Cardiac fibroblast (primary cell): ENCODE results near the gene NYAP2.

ENCODE experiments used
- DNase-seq, 2 donors: peaks; one replicate each; pipeline versions ENCODE4 v3.0.0 to v3.0.0-alpha.2; 2010; ENCODE audit warnings: low read depth in 2 of 2
- H3K4me3 ChIP-seq, 2 donors: replicated peaks in 1 of 2; 1 replicate in 1 of 2; 2 replicates in 1 of 2; pipeline ENCODE4 v1.5.1; 2011; ENCODE audit warnings: low read depth in 2 of 2, low read length in 2 of 2, mild to moderate bottlenecking in 2 of 2, moderate library complexity in 1 of 2
- TF ChIP-seq, protein P1 (sequence below): IDR thresholded peaks from one replicate; pipeline ENCODE4 v1.5.1; 2011; ENCODE audit warnings: low read depth, mild to moderate bottlenecking, low read length, inconsistent platforms

The NYAP2 gene

DNA sequence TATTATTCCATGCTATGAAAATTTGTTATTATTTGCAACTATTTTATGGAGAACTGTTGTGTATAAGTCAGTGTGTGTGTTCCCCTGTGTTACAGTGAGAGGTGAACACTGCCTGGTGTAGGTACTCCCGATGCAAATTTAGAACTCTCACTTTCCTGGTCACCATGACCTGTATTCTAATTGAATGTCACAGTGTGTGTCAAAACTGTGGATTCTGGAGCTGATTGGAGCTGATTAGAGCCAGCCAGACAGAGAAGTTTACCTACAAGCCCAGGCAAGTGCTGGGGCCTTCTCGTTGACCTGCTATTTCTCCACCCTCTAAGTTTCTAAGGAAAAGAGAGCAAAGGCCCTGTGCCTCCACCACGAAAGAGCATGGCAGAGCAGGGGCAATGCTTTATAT is 216.0 kb downstream of the NYAP2 start:
- no peak overlapping the region for H3K4me3 ChIP-seq
- no peak for DNase-seq
- TF ChIP-seq, protein P1, sequence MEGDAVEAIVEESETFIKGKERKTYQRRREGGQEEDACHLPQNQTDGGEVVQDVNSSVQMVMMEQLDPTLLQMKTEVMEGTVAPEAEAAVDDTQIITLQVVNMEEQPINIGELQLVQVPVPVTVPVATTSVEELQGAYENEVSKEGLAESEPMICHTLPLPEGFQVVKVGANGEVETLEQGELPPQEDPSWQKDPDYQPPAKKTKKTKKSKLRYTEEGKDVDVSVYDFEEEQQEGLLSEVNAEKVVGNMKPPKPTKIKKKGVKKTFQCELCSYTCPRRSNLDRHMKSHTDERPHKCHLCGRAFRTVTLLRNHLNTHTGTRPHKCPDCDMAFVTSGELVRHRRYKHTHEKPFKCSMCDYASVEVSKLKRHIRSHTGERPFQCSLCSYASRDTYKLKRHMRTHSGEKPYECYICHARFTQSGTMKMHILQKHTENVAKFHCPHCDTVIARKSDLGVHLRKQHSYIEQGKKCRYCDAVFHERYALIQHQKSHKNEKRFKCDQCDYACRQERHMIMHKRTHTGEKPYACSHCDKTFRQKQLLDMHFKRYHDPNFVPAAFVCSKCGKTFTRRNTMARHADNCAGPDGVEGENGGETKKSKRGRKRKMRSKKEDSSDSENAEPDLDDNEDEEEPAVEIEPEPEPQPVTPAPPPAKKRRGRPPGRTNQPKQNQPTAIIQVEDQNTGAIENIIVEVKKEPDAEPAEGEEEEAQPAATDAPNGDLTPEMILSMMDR = no peak

- TF ChIP-seq, protein P1 = no peak
- no peak overlapping the region for H3K4me3 ChIP-seq
- no peak for DNase-seq
Observed at GRCh38 chr2:225616372-225616771, 216.9 kb downstream of the NYAP2 start.

DNA sequence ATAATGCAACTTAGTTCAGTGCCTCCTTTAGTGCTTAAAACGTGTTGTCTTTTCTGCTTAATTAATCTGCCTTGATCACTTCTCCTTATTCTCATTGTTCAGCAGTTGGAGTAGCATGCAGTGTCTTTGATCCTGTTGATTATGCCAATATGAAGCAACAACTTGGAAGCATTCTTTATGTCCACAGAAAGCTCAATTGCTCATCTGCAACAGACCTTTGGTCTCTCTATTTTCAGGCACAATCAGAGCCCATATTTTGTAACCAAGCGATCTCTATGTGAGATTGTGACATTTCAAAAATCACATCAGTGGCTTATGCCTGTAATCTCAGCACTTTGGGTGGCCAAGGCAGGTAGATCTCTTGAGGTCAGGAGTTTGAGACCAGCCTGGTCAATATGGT is 217.3 kb downstream of the NYAP2 start:
- DNase-seq = no peak
- H3K4me3 ChIP-seq = no peak overlapping the region
- TF ChIP-seq, protein P1 = no peak

DNA sequence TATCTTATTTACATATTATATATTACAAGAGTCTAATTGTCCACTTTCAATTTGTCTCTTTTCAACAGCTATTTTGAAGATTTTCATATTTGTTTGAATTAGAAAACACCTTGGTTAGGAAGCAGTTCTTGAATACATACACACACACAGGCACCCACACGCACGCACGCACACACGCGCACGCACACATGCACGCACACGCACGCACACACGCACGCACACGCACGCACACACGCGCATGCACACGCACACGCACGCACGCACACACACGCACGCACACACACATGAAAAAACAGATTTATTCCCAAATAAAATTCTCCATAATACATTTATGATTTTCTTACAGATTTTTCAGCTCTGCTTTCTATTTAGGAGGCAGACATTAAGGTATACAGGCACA is 220.7 kb downstream of the NYAP2 start:
- no peak overlapping the region for H3K4me3 ChIP-seq
- TF ChIP-seq, protein P1 = no peak
- no peak for DNase-seq

GRCh38 chr2:225630824-225631533 is 231.5 kb downstream of the NYAP2 start:
- H3K4me3 ChIP-seq = no peak overlapping the region
- TF ChIP-seq, protein P1 = no peak
- no peak for DNase-seq

- TF ChIP-seq, protein P1 = no peak
- H3K4me3 ChIP-seq = no peak overlapping the region
- no peak for DNase-seq
Observed at GRCh38 chr2:225632351-225632750, 232.8 kb downstream of the NYAP2 start.

DNA sequence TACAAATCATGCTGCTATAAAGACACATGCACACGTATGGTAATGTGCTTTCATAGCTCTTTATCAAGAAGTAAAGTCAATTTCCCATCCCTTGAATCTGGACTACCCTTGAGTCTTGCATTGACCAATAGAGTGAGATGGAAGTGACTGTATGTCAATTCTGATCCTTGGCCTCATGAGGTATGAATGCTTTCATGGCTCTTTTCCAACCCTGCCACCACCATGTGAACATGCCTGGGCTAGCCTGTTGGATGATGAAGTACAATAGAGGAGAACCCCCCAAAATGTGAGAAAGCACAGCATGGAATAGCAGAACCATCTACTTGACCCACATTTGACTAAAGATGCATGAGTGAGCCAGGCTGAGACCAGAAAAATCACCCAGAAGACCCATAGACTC is 237.0 kb downstream of the NYAP2 start:
- DNase-seq = no peak
- TF ChIP-seq, protein P1 = no peak
- no peak overlapping the region for H3K4me3 ChIP-seq
